Gastroesophageal sphincter (tissue), 4 donors: ENCODE results near the gene TNFRSF9. TPM values are rescaled to one million over a fixed set of nuclear protein-coding genes. Genes with fewer than 3 reads are reported as not detected.

Experiments used
- ATAC-seq: fragments of 150-250 bp; one replicate; pipeline ENCODE4 v1.9.1; 2016; ENCODE audit warnings: mild to moderate bottlenecking, moderate library complexity
- H3K27ac ChIP-seq, 4 donors: fragments of 200-600 bp; sonication (generic) in 3 of 4; 1 replicate in 3 of 4; 2 replicates in 1 of 4; pipeline ENCODE4 v1.5.1; 2016 to 2019
- H3K27me3 ChIP-seq: fragments of 200-600 bp; sonication (generic); one replicate; pipeline ENCODE4 v1.5.1; 2019
- H3K36me3 ChIP-seq, 2 donors: fragments of 200-600 bp; sonication (generic); one replicate each; pipeline ENCODE4 v1.5.1; 2019; ENCODE audit warnings: control low read depth in 1 of 2
- H3K4me1 ChIP-seq, 3 donors: fragments of 200-600 bp; sonication (generic); 1 replicate in 2 of 3; 2 replicates in 1 of 3; pipeline ENCODE4 v1.5.1; 2016 to 2019; ENCODE audit warnings: control low read depth in 2 of 3
- H3K4me3 ChIP-seq, 2 donors: fragments of 200-600 bp; sonication (generic); one replicate each; pipeline ENCODE4 v1.5.1; 2019; ENCODE audit warnings: mild to moderate bottlenecking in 1 of 2, moderate library complexity in 1 of 2
- H3K9me3 ChIP-seq, 3 donors: fragments of 200-600 bp; sonication (generic); one replicate each; pipeline ENCODE4 v1.5.1; 2017 to 2019; ENCODE audit warnings: control low read depth in 2 of 3
- EP300 ChIP-seq: sonication (generic); formaldehyde crosslinking; IDR thresholded peaks from one replicate; pipeline ENCODE4 v1.6.1; 2017; ENCODE audit warnings: antibody characterized with exemption, mild to moderate bottlenecking
- POLR2A ChIP-seq, 2 donors: fragments of 450-650 bp; IDR thresholded peaks; one replicate each; pipeline ENCODE4 v1.6.1; 2017; ENCODE audit warnings: antibody characterized with exemption in 2 of 2, mild to moderate bottlenecking in 2 of 2, moderate library complexity in 1 of 2
- POLR2AphosphoS5 ChIP-seq: sonication (generic); formaldehyde crosslinking; IDR thresholded peaks from one replicate; pipeline ENCODE4 v1.6.1; 2017; ENCODE audit warnings: antibody characterized with exemption
- WGBS, 2 donors: methylation state at CpG; one replicate each; pipeline ENCODE4 v1.1.5; 2018; ENCODE audit warnings: low coverage in 1 of 2; 5-methylcytosine and 5-hydroxymethylcytosine counted together
- total RNA-seq, 4 donors: library from RNA; depleted of rRNA; stranded (reverse); fragments of >200 nt; gene quantifications; one replicate each; pipeline ENCODE4 v1.1.0, GENCODE V29; 2016
- TF ChIP-seq, protein P1 (sequence below), 4 experiments: fragments of 200-600 bp in 2 of 4; fragments of 450-650 bp in 2 of 4; sonication (generic) in 1 of 4; IDR thresholded peaks; one replicate each; pipeline ENCODE4 v1.5.1; 2017 to 2019; ENCODE audit warnings: antibody characterized with exemption in 4 of 4, mild to moderate bottlenecking in 2 of 4, moderate library complexity in 2 of 4

TNFRSF9 gene
- total RNA-seq, 4 donors from 2014 or later: 0.13 to 0.31 TPM; not detected in 2

DNA sequence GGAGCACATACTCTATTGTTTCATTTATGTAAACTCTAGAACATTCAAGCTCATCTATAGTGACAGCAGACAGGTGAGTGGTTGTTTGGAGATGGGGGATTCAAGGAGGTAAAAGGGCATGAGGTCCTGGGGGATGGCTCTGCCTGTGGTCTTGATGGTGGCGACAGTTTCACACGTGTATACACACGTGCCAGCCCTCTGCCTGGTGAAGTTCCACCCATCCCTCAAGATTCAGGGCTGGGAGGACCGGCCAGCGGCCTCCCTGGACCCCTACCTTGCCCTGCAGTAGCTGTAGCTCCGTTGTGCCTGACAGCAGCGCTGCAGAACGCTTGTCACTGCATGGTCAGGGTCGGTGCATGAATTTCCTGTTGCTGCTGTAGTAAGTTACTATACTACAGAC, 48.8 kb downstream of the TNFRSF9 start:
- Histone ChIP-seq H3K4me1 (no peaks in the 10 kb centered on the region), H3K27me3 (peaks cover 34% of the 10 kb centered on the region), H3K36me3 (no peaks in the 10 kb centered on the region), H3K9me3 (no peaks in the 10 kb centered on the region), H3K27ac (no peak overlapping the region), H3K4me3 (no peak overlapping the region)
- WGBS, 2 donors: 47% methylated on average over 3 of the region's 9 CpGs; no CpG with 5 or more reads in 1 of the 2 donors
- ATAC-seq: no peak
- no peak for TF ChIP-seq POLR2AphosphoS5
- TF ChIP-seq, protein P1, sequence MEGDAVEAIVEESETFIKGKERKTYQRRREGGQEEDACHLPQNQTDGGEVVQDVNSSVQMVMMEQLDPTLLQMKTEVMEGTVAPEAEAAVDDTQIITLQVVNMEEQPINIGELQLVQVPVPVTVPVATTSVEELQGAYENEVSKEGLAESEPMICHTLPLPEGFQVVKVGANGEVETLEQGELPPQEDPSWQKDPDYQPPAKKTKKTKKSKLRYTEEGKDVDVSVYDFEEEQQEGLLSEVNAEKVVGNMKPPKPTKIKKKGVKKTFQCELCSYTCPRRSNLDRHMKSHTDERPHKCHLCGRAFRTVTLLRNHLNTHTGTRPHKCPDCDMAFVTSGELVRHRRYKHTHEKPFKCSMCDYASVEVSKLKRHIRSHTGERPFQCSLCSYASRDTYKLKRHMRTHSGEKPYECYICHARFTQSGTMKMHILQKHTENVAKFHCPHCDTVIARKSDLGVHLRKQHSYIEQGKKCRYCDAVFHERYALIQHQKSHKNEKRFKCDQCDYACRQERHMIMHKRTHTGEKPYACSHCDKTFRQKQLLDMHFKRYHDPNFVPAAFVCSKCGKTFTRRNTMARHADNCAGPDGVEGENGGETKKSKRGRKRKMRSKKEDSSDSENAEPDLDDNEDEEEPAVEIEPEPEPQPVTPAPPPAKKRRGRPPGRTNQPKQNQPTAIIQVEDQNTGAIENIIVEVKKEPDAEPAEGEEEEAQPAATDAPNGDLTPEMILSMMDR (IDR thresholded peaks at IDR 0.05): no peak
- TF ChIP-seq EP300: no peak
- TF ChIP-seq POLR2A (IDR thresholded peaks at IDR 0.05): no peak

DNA sequence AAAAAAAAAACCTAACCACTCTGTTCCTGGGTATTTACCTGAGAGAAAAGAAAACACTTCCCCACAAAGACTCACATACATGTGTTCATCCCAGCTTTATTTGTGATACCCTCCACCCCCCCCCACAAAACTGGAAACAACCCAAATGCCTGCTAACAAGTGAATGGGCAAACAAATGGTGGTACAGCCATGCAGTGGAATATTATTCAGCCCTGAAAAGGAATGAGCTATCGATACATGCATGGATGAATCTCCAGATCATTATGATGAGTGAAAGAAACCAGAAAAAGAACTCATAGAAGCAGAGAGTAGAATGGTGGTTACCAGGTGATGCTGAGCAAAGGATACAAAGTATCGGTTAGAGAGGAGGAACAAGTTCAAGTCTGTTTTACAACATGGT, 49.8 kb downstream of the TNFRSF9 start:
- 100% methylated on average over 2 of the region's 2 CpGs for WGBS, 2 donors
- no peak overlapping the region for H3K4me3 ChIP-seq
- H3K36me3 ChIP-seq: no peaks in the 10 kb centered on the region
- peaks cover 44% of the 10 kb centered on the region for H3K27me3 ChIP-seq
- H3K4me1 ChIP-seq: no peaks in the 10 kb centered on the region
- H3K9me3 ChIP-seq: no peaks in the 10 kb centered on the region
- ATAC-seq: no peak
- no peak overlapping the region for H3K27ac ChIP-seq
- TF ChIP-seq POLR2A (IDR thresholded peaks at IDR 0.05): no peak
- TF ChIP-seq, protein P1 (IDR thresholded peaks at IDR 0.05): no peak
- no peak for TF ChIP-seq POLR2AphosphoS5
- no peak for TF ChIP-seq EP300

DNA sequence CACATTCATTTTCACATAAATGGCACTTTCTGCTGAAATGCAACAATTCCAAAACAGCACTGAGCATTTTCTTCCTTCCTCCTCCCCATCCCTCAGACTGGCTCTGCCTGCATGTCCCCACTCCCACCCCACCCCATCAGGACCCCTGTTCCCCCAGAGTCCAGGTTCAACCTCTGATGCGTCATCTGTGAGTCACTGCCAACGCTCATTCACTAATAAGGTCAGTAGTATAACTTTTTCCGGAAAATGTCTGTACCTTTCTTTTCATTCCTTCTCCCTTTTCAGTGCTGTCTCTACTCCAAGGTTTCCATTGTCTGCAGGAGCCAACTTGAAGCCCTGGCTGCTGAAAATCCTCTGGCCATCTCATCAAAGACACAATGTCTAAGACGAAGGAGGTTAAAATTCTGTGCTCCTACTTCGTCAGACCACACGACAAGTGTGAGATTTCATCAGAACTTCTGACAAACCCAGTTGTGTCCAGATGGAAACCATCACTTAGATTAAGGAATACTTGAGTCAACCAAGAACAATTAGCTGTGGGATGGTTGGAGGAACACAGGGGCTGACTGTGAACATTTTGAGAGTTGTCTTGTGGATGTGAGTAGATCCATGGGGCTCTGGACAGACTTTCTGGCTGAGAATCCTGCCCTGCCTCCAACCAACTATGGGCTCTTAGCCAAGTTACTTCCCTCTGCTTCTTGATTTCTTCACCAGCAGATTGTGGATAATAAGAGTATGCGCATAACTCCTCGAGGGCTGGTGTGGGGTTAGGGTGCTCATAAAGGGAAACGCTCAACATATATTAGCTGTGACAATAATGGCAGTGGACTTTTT, 52.2 kb downstream of the TNFRSF9 start:
- H3K27me3 ChIP-seq: peaks cover 51% of the 10 kb centered on the region
- H3K9me3 ChIP-seq: no peaks in the 10 kb centered on the region
- no peak for TF ChIP-seq POLR2AphosphoS5
- ATAC-seq: no peak
- H3K4me1 ChIP-seq: no peaks in the 10 kb centered on the region
- no peak overlapping the region for H3K4me3 ChIP-seq
- no peak overlapping the region for H3K27ac ChIP-seq
- no peaks in the 10 kb centered on the region for H3K36me3 ChIP-seq
- 46 to 65% methylated on average over 6 to 8 of the region's 9 CpGs for WGBS, 2 donors

DNA sequence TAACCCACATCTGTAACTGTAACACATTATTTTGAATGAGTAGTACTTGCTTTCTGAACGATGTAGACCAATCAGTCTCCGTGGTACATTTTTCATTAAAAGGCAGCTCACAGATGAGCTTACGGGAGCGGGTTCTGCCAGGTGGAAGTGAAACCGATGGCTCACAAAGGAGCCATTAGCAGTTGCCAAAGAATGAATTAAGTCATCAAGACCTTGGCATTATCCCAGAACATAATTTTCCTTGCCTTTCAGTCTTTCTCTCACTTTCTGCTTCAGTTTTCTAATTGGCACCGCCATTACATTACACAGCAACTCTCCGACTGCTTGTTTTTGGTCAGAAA, 54.3 kb downstream of the TNFRSF9 start:
- 46 to 55% methylated on average over 5 to 7 of the region's 7 CpGs for WGBS, 2 donors
- H3K27ac ChIP-seq: no peak overlapping the region
- no peaks in the 10 kb centered on the region for H3K4me1 ChIP-seq
- H3K36me3 ChIP-seq: no peaks in the 10 kb centered on the region
- ATAC-seq: no peak
- TF ChIP-seq, protein P1 (IDR thresholded peaks at IDR 0.05): no peak
- TF ChIP-seq POLR2AphosphoS5 (no peak), POLR2A (IDR thresholded peaks at IDR 0.05) (no peak)
- H3K4me3 ChIP-seq: no peak overlapping the region
- peaks cover 51% of the 10 kb centered on the region for H3K27me3 ChIP-seq
- H3K9me3 ChIP-seq: no peaks in the 10 kb centered on the region

DNA sequence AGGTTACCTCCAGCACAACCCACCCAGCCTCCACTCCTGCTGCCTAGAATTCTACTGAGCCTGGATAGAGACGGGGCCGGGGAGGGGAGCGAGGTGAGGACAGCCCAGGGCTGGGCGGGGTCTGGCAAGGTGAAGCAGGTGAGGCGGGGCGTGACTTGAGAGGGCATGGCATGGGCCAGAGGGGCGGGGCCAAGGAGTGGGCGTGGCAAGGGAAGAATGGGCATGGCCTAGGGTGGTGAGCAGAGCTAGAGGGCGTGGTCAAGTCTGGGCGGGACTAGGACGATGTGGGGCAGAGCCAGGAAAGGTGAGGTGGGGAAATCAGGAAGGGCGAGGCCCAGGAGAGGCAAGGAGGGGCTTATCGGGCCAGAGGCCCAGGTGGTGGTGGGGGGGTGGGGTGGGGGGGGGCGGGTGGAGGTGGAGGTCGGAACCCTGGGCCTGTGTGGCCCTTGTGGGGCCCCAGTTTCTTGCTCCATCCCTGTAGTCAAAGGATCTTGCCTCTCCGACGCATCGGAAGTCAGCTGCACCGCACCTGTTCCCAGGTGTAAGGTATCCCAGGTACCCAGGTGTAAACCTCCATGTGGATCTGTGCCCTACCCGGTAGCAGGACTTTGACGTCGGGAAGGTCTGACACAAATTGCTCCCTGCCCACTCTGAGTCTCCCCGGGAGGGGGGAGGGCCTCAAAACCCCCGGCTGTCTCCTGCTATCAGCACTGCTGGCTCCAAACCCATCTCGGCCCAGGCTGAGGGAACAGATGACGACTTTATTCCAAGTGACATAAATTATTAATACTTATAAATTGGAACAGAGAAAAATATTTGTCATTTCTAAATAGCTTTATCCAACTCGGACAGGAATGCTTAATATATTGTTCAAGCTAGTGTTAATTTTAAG, 54.9 kb downstream of the TNFRSF9 start:
- no peaks in the 10 kb centered on the region for H3K36me3 ChIP-seq
- peaks cover 51% of the 10 kb centered on the region for H3K27me3 ChIP-seq
- TF ChIP-seq EP300: no peak
- TF ChIP-seq POLR2A (IDR thresholded peaks at IDR 0.05): no peak
- no peak for TF ChIP-seq POLR2AphosphoS5
- H3K4me1 ChIP-seq: no peaks in the 10 kb centered on the region
- 26 to 50% methylated on average over 1 to 23 of the region's 27 CpGs for WGBS, 2 donors
- H3K4me3 ChIP-seq: no peak overlapping the region
- no peaks in the 10 kb centered on the region for H3K9me3 ChIP-seq
- no peak overlapping the region for H3K27ac ChIP-seq
- ATAC-seq: no peak
